ENCODE results near the gene BRIP1.
"Not testable (repeated sequence)": the region's sequence is repeated elsewhere in the genome, so short reads cannot be mapped to it uniquely, and the experiment has no call there.

Gene BRIP1

DNA sequence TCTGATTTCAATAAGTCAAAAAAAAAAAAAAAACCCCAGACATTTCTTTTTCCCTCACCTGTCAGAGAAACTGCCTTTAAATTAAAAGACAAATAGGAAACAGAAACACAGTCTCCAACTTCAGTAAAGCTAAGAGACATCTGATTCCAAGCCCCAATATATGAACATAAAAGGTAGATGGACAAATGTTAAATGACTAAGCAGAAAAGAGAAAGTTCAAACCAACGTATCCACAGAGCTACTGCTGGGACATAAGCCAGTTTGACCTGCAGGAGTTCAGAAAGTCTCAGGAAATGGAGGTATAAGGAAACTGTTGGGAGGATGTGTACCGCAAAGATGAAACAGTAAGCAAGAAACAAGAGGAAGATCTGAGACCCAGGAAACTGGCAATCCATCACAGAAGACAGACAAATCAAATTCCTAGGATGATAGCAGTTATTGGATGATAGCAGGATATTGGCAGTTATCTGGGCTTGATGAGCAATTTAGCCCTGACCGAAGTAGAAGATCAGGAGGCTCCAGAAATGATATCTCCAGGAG is 135.0 kb downstream of the BRIP1 start:
- DNase-seq (ENCODE audit: low spot score): no peak

DNA sequence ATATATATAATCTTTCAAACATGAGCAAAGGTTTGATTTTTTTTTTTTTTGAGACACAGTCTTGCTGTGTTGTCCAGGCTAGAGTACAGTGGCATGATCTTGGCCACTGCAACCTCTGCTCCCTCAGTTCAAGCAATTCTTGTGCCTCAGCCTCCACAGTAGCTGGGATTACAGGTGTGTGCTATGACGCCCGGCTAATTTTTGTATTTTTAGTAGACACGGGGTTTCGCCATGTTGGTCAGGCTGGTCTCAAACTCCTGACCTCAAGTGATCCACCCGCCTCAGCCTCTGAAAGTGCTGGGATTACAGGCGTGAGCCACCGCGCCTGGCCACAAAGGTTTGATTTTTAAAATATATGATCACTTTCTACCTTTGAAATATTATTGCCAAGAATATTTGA is 135.5 kb downstream of the BRIP1 start:
- DNase-seq (ENCODE audit: low spot score): not testable (repeated sequence)

DNA sequence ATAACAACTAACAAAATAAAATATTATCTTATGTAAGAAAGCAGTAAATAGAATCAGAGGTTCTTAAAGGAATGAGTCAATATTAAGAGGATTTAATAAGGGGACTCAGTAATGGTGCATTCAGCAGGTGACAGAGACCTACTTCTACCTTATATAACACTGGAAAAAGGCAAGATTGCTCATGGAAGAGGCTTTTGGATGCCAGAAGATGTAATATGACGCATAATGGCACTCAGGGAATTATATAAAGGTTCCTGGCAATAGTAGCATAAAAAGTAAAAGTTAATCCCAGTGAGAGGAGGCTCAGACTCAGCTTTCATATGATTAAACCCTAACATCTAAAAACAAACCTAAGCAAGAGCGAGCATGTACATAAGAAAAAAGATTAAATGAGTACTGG is 136.4 kb downstream of the BRIP1 start:
- no peak for DNase-seq (ENCODE audit: low spot score)

GRCh38 chr17:61724777-61725176 is 138.6 kb downstream of the BRIP1 start:
- no peak for DNase-seq (ENCODE audit: low spot score)

DNA sequence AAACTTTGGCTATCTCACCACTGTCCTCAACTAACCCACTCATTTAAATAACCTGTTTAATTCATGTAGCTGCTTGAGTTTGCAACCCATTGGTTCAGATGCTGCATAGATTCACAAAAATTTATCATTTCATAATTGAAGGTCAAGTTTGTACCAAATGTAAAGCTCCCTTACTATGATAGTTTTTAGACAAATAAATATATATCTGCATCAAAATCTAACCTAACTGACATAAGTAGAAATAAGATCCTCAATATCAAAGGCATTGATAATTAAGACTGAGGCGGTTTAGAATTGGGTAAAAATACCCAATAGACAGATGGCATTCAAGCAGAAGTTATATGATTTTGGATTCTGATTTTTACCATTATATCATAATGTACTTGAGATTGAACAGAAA is 139.4 kb downstream of the BRIP1 start:
- no peak for DNase-seq (ENCODE audit: low spot score)

- DNase-seq (ENCODE audit: low spot score): no peak
Measured at GRCh38 chr17:61723183-61723582, 140.1 kb downstream of the BRIP1 start.

GRCh38 chr17:61722398-61722797 is 140.9 kb downstream of the BRIP1 start:
- DNase-seq (ENCODE audit: low spot score): no peak

DNA sequence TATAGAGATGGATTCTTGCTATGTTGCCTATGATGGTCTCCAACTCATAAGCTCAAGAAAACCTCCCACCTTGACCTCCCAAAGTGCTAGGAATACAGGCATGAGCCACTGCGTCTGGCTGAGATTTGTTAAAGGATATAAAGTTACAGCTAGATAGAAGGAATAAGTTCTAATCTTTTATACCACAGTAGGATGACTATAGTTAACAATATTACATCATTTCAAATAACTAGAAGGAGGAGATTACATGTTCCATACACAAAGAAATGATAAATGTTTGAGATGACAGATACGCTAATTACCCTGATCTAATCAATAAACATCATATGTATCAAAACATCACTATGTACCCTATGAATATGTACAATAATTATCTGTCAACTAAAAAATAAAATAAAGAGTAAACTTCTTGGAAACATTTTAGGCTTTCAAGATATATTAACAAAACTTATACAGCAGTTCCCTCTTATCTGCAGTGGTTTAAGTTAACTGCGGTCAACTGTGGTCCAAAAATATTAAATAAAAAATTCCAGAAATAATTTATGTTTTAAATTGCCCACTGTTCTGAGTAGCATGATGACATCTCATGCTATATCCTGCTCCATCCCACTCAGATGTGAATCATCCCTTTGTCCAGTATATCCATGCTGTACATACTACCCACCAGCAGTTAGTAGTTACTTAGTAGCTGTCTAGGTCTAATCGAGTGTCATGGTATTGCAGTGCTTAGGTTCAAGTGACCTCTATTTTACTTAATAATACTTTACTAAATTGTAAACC is 143.1 kb downstream of the BRIP1 start:
- DNase-seq (ENCODE audit: low spot score): no peak

DNA sequence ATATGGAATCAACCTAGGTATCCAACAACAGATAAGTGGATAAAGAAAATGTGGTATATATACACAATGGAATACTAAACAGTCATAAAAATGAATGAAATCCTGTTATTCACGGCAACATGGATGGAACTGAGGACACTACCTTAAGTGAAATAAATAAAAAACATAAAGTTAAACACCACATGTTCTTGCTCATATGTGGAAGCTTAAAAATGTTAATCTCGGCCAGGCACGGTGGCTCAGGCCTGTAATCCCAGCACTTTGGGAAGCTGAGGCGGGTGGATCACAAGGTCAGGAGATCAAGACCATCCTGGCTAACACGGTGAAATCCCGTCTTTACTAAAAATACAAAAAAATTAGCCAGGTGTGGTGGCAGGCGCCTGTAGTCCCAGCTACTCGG is 144.1 kb downstream of the BRIP1 start:
- DNase-seq (ENCODE audit: low spot score): not testable (repeated sequence)

DNA sequence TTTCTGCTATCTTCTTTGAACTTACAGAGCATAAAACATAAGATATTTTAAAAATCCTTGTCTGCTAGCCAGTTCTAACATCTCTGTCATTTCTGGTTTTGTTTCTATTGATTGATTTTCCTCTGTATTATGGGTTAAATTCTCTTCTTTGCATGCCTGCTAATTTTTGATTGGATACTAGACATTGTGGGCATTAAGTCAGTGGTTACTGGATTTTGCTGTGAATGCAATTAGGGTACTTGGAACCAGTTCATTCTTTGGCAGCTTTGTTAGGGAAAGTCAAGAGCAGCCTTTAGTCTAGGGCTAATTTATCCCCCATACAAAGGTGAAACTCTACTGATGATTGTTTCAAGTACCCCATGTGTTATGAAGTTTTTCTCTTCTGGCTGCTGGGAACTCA is 145.3 kb downstream of the BRIP1 start:
- DNase-seq (ENCODE audit: low spot score): no peak

- no peak for DNase-seq (ENCODE audit: low spot score)
Measured at GRCh38 chr17:61717352-61717751, 146.0 kb downstream of the BRIP1 start.

GRCh38 chr17:61716225-61716829 is 147.0 kb downstream of the BRIP1 start:
- no peak for DNase-seq (ENCODE audit: low spot score)

DNA sequence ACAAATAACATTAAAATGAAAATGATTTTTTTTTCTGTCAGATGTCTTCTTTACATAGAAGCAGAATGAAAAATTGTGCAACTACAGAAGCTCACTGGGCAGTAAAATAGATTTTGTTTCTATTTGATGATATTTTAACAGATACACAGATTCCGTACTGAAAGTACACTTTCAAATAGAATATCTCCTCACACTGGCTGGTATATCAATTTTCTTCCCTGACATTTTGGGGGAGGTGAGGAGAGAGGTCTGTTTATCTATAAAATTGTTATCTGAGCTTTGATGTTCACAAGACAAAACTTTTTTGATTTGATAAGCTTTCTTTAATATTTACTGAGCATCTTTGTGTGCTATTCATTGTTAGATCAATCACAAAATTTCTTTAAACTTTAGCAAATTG is 148.0 kb downstream of the BRIP1 start:
- DNase-seq (ENCODE audit: low spot score): no peak

- DNase-seq (ENCODE audit: low spot score): no peak
Measured at GRCh38 chr17:61714300-61714699, 149.0 kb downstream of the BRIP1 start.

DNA sequence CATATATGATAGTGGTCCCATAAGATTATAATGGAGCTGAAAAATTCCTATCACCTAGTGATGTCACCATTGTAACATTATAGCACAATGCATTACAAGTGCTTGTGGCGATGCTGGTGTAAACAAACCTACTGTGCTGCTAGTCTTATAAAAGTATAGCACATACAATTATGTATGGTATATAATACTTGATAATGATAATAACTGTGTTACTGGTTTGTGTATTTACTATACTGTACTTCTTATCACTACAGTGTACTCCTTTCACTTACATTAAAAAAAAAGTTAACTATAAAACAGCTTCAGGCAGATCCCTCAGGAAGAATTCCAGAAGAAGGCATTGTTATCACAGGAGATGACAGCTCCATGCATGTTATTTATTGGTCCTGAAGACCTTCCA is 150.3 kb downstream of the BRIP1 start:
- no peak for DNase-seq (ENCODE audit: low spot score)

DNA sequence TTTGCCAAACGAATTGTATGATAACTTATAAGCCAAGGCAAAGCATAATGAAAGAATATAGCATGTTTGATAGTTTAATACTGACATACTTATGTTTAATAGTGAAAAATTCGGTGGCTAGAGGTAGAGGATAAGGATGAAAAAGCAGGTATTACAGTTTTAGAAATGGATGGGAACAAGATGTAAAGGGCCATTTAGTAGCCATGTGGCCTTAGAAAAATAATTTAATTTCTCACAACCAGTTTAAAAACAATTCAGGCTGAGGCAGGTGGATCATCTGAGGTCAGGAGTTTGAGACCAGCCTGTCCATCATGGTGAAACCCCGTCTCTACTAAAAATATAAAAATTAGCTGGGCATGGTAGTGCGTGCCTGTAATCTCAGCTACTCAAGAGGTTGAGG is 152.8 kb downstream of the BRIP1 start:
- DNase-seq (ENCODE audit: low spot score): no peak

DNA sequence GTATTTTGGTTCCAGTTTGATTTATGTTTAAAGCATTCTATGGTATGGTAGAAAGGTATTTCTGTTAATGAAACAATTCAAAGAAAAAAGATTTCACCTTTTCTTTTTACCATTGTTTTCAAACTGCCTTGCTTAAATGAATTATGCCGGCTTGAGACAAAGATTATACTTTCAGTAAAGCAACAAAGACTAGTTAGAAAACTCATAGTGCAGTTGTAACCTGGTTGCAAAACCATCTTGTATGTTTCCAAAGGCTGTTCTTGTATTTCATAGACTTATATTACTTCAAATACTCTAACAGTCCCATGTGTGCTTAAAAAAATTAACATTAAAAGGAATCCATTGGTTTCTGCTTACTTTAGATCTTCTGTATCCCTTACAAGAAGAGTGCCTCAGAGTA is 153.8 kb downstream of the BRIP1 start:
- no peak for DNase-seq (ENCODE audit: low spot score)

- no peak for DNase-seq (ENCODE audit: low spot score)
Measured at GRCh38 chr17:61704935-61705449, 158.3 kb downstream of the BRIP1 start.

- DNase-seq (ENCODE audit: low spot score): no peak
Measured at GRCh38 chr17:61702450-61702849, 160.9 kb downstream of the BRIP1 start.

GRCh38 chr17:61701978-61702377 is 161.3 kb downstream of the BRIP1 start:
- DNase-seq (ENCODE audit: low spot score): no peak

GRCh38 chr17:61701334-61701733 is 162.0 kb downstream of the BRIP1 start:
- DNase-seq (ENCODE audit: low spot score): no peak

DNA sequence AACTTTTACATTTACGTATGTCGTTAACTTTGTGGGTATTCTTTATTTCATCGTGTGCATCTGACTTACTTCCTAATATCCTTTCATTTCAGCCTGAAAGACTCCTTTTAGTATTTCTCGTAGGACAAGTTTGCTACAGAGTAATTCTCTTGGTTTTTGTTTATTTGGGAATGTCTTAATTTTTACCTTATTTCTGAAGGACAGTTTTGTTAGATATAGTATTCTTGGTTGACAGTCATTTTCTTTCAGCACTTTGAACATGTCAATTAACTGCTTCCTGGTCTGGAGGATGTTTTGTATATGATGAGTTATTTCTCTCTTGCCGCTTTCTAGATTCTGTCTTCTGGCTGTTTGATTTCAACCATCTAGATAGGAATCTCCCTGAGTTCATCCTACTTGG is 163.1 kb downstream of the BRIP1 start:
- no peak for DNase-seq (ENCODE audit: low spot score)

- no peak for DNase-seq (ENCODE audit: low spot score)
Measured at GRCh38 chr17:61699694-61700093, 163.6 kb downstream of the BRIP1 start.
